A673 (cell line): ENCODE data around the gene ANK2. TPM values are rescaled to one million over a fixed set of nuclear protein-coding genes. Genes with fewer than 3 reads are reported as not detected.

Source experiments
- BruUV-seq: library from RNA; stranded (reverse); fragments of 400-500 nt; replicated peaks from 2 replicates; lab custom pipeline; 2021; lab: Mats Ljungman, UMichigan
- CTCF ChIA-PET: fragments of 300-600 bp; sonication (Branson Sonifier 250); formaldehyde crosslinking; loops from one replicate; lab custom pipeline; 2022; ENCODE audit warnings: antibody characterized with exemption; lab: Charles Lee
- POLR2A ChIA-PET: fragments of 300-600 bp; sonication (Branson Sonifier 250); formaldehyde crosslinking; loops from one replicate; lab custom pipeline; 2022; ENCODE audit warnings: antibody characterized with exemption; ENCODE audit not compliant: low non-redundant PET; lab: Charles Lee
- DNase-seq: peaks from one replicate; pipeline ENCODE4 v3.0.0-alpha.2; 2015; ENCODE audit warnings: low spot score
- H3K27ac ChIP-seq: fragments of 200-600 bp; sonication (generic); 2 replicates; pipeline ENCODE4 v1.5.1; 2016; ENCODE audit warnings: mixed run types, low read depth, mild to moderate bottlenecking, mixed read lengths, antibody characterized with exemption, low read length; ENCODE audit not compliant: poor library complexity, severe bottlenecking
- H3K27me3 ChIP-seq: fragments of 200-600 bp; sonication (generic); replicated peaks from 2 replicates; pipeline ENCODE4 v1.6.1; 2017; ENCODE audit warnings: mixed run types, low read depth, mild to moderate bottlenecking, mixed read lengths, antibody characterized with exemption, low read length; ENCODE audit not compliant: insufficient read depth, poor library complexity
- H3K36me3 ChIP-seq: fragments of 200-600 bp; sonication (generic); 2 replicates; pipeline ENCODE4 v1.6.1; 2016; ENCODE audit warnings: mixed run types, mild to moderate bottlenecking, mixed read lengths, antibody characterized with exemption, low read length; ENCODE audit not compliant: insufficient read depth, poor library complexity, severe bottlenecking
- H3K4me1 ChIP-seq: fragments of 200-600 bp; sonication (generic); 2 replicates; pipeline ENCODE4 v1.6.1; 2017; ENCODE audit warnings: mixed run types, mild to moderate bottlenecking, mixed read lengths, antibody characterized with exemption, low read length; ENCODE audit not compliant: insufficient read depth, poor library complexity, severe bottlenecking
- H3K4me3 ChIP-seq: fragments of 200-600 bp; sonication (generic); 2 replicates; pipeline ENCODE4 v1.5.1; 2016; ENCODE audit warnings: low read depth, mixed run types, mild to moderate bottlenecking, mixed read lengths, low read length; ENCODE audit not compliant: poor library complexity, severe bottlenecking
- H3K9me3 ChIP-seq: fragments of 200-600 bp; sonication (generic); 2 replicates; pipeline ENCODE4 v1.6.1; 2016; ENCODE audit warnings: mixed run types, low read depth, mild to moderate bottlenecking, mixed read lengths, antibody characterized with exemption, low read length; ENCODE audit not compliant: poor library complexity, severe bottlenecking
- CTCF ChIP-seq: fragments of 300-800, 200-600 bp; sonication (generic); conservative IDR thresholded peaks from 2 replicates; pipeline ENCODE4 v1.5.1; 2017; ENCODE audit warnings: low read depth, mild to moderate bottlenecking, antibody characterized with exemption, low read length, moderate library complexity, mixed read lengths
- EZH2 ChIP-seq: fragments of 200-600 bp; sonication (generic); IDR thresholded peaks from 2 replicates; pipeline ENCODE4 v1.6.1; 2017; ENCODE audit warnings: borderline replicate concordance, low read depth, mild to moderate bottlenecking, mixed read lengths, antibody characterized with exemption, low read length; ENCODE audit not compliant: poor library complexity, severe bottlenecking
- intact Hi-C: fragments of 100-400 bp; cut with micrococcal nuclease; formaldehyde crosslinking; loops from one replicate; pipeline ENCODE4 v1.10.0; 2022; ENCODE audit not compliant: unreplicated experiment
- total RNA-seq: library from RNA; stranded (reverse); gene quantifications from 2 replicates; pipeline ENCODE4 v1.2.3, GENCODE V29; 2021

ANK2 gene
- total RNA-seq, 1 experiment from 2014 or later = 12.7 TPM

- no peak overlapping the region for H3K4me3 ChIP-seq
- DNase-seq = no peak
Observed at GRCh38 chr4:113117358-113117702, 67.9 kb downstream of the ANK2 start.

GRCh38 chr4:113122066-113122465, 72.6 kb downstream of the ANK2 start:
- no TSS peak for BruUV-seq
- no peak for TF ChIP-seq CTCF
- TF ChIP-seq EZH2 = no peak
- Histone ChIP-seq H3K4me3 (no peak overlapping the region), H3K9me3 (no peaks in the 10 kb centered on the region), H3K27ac (no peak overlapping the region), H3K4me1 (no peaks in the 10 kb centered on the region), H3K27me3 (no peaks in the 10 kb centered on the region), H3K36me3 (no peaks in the 10 kb centered on the region)
- intact Hi-C loops = no loop called here
- DNase-seq = no peak
- POLR2A ChIA-PET = no interaction called here
- CTCF ChIA-PET = no interaction called here

More at GRCh38 chr4:113117358-113117702, 67.9 kb downstream of the ANK2 start:
- POLR2A ChIA-PET = no interaction called here
- Histone ChIP-seq H3K4me1 (no peaks in the 10 kb centered on the region), H3K9me3 (no peaks in the 10 kb centered on the region), H3K27me3 (no peaks in the 10 kb centered on the region), H3K27ac (no peak overlapping the region), H3K36me3 (no peaks in the 10 kb centered on the region)
- CTCF ChIA-PET = no interaction called here
- BruUV-seq = no TSS peak
- intact Hi-C loops = no loop called here
- no peak for TF ChIP-seq EZH2
- TF ChIP-seq CTCF = no peak

- no peak for DNase-seq
- Histone ChIP-seq H3K4me1 (no peaks in the 10 kb centered on the region), H3K36me3 (no peaks in the 10 kb centered on the region), H3K27ac (no peak overlapping the region), H3K9me3 (no peaks in the 10 kb centered on the region), H3K27me3 (no peaks in the 10 kb centered on the region), H3K4me3 (no peak overlapping the region)
- BruUV-seq = no TSS peak
- CTCF ChIA-PET = no interaction called here
- POLR2A ChIA-PET = no interaction called here
- TF ChIP-seq EZH2 (no peak), CTCF (no peak)
- intact Hi-C loops = no loop called here
Observed at GRCh38 chr4:113125418-113125817, 76.0 kb downstream of the ANK2 start.
